ENCODE data around the gene PCSK6. TPM values are rescaled to one million over a fixed set of nuclear protein-coding genes. Genes with fewer than 3 reads are reported as not detected.

Gene PCSK6
- polyA plus RNA-seq, 1 donor from 2014 or later: 1.1 TPM

- Histone ChIP-seq H3K9me3 (ENCODE audit: low read length) (no peaks in the 10 kb centered on the region), H3K4me3 (ENCODE audit: low read length) (no peak overlapping the region), H3K9ac (ENCODE audit: low read length) (no peak overlapping the region), H3K79me2 (replicated peaks; ENCODE audit: insufficient read depth, low read length) (no peaks in the 10 kb centered on the region), H3K27me3 (ENCODE audit: insufficient read depth, low read depth, low read length) (no peaks in the 10 kb centered on the region), H2AFZ (ENCODE audit: low read depth, low read length) (no peak overlapping the region), H3K36me3 (ENCODE audit: insufficient read depth, low read length) (no peaks in the 10 kb centered on the region), H3K9me2 (ENCODE audit: insufficient read depth, low read length) (no peaks in the 10 kb centered on the region), H3K27ac (ENCODE audit: low read length) (no peak overlapping the region), H4K20me1 (ENCODE audit: insufficient read depth) (no peaks in the 10 kb centered on the region), H3K4me2 (ENCODE audit: low read length) (no peak overlapping the region), H3F3A (ENCODE audit: insufficient read depth, low read length, poor library complexity, severe bottlenecking) (no peaks in the 10 kb centered on the region)
- no peak for TF ChIP-seq SMC3 (conservative IDR thresholded peaks at IDR 0.05; ENCODE audit: poor library complexity)
- no peak for TF ChIP-seq REST (IDR thresholded peaks at IDR 0.05; ENCODE audit: borderline replicate concordance)
- TF ChIP-seq CTCF (IDR thresholded peaks at IDR 0.05; ENCODE audit: poor library complexity, severe bottlenecking): no peak
- TF ChIP-seq EP300 (conservative IDR thresholded peaks at IDR 0.05; ENCODE audit: poor library complexity, severe bottlenecking): no peak
- TF ChIP-seq POLR2AphosphoS5 (IDR thresholded peaks at IDR 0.05): no peak
Observed at GRCh38 chr15:101362359-101362758, 127.1 kb downstream of the PCSK6 start.

- Histone ChIP-seq H3K4me3 (ENCODE audit: low read length) (no peak overlapping the region), H3K4me2 (ENCODE audit: low read length) (no peak overlapping the region), H3K9me2 (ENCODE audit: insufficient read depth, low read length) (no peaks in the 10 kb centered on the region), H3K36me3 (ENCODE audit: insufficient read depth, low read length) (no peaks in the 10 kb centered on the region), H3K9ac (ENCODE audit: low read length) (no peak overlapping the region), H3K27me3 (ENCODE audit: insufficient read depth, low read depth, low read length) (no peaks in the 10 kb centered on the region), H3F3A (ENCODE audit: insufficient read depth, low read length, poor library complexity, severe bottlenecking) (no peaks in the 10 kb centered on the region), H3K9me3 (ENCODE audit: low read length) (no peaks in the 10 kb centered on the region), H2AFZ (ENCODE audit: low read depth, low read length) (no peak overlapping the region), H4K20me1 (ENCODE audit: insufficient read depth) (no peaks in the 10 kb centered on the region), H3K79me2 (replicated peaks; ENCODE audit: insufficient read depth, low read length) (no peaks in the 10 kb centered on the region), H3K27ac (ENCODE audit: low read length) (no peak overlapping the region)
- TF ChIP-seq TAF1 (IDR thresholded peaks at IDR 0.05; ENCODE audit: low read depth) (no peak), POLR2AphosphoS5 (IDR thresholded peaks at IDR 0.05) (no peak), RAD21 (conservative IDR thresholded peaks at IDR 0.05) (no peak), CTCF (IDR thresholded peaks at IDR 0.05; ENCODE audit: poor library complexity, severe bottlenecking) (no peak), SMC3 (conservative IDR thresholded peaks at IDR 0.05; ENCODE audit: poor library complexity) (no peak), EZH2 (IDR thresholded peaks at IDR 0.05; ENCODE audit: borderline replicate concordance, insufficient read depth, low read length, poor library complexity, severe bottlenecking) (no peak), EP300 (conservative IDR thresholded peaks at IDR 0.05; ENCODE audit: poor library complexity, severe bottlenecking) (no peak), REST (IDR thresholded peaks at IDR 0.05; ENCODE audit: borderline replicate concordance) (no peak), MXI1 (conservative IDR thresholded peaks at IDR 0.05; ENCODE audit: poor library complexity, severe bottlenecking) (no peak)
Observed at GRCh38 chr15:101361418-101361817, 128.1 kb downstream of the PCSK6 start.

Data from neural cell (in vitro differentiated cells).